ELF-1 (cell line): ENCODE results near the gene P4HTM.

Source experiments
- DNase-seq: peaks from one replicate; pipeline ENCODE4 v3.0.0-alpha.2; 2016; ENCODE audit warnings: low read depth, low spot score

Gene P4HTM

GRCh38 chr3:48989796-48990635 lies at the start of gene P4HTM:
Gene P4HTM, plus strand, starts transcription at chr3:48990241. Its CDS starts 16 bp downstream, at chr3:48990257.
- peak; percentile 87 for DNase-seq

GRCh38 chr3:48945432-48945831 lies 44.6 kb upstream of the P4HTM start:
- DNase-seq = no peak

- DNase-seq = no peak
Measured at GRCh38 chr3:48945891-48946549, 44.0 kb upstream of the P4HTM start.

GRCh38 chr3:48949376-48949717 lies 40.7 kb upstream of the P4HTM start:
- no peak for DNase-seq

GRCh38 chr3:48950051-48950450 lies 40.0 kb upstream of the P4HTM start:
- DNase-seq = no peak

- DNase-seq = no peak
Measured at GRCh38 chr3:48951764-48952163, 38.3 kb upstream of the P4HTM start.

- DNase-seq = peak; percentile 47
Measured at GRCh38 chr3:48952510-48953118, 37.4 kb upstream of the P4HTM start.

- DNase-seq = no peak
Measured at GRCh38 chr3:48957006-48957705, 32.9 kb upstream of the P4HTM start.

GRCh38 chr3:48960841-48961413 lies 29.1 kb upstream of the P4HTM start:
- no peak for DNase-seq

GRCh38 chr3:48962340-48962739 lies 27.7 kb upstream of the P4HTM start:
- no peak for DNase-seq

GRCh38 chr3:48962939-48963338 lies 27.1 kb upstream of the P4HTM start:
- no peak for DNase-seq

GRCh38 chr3:48963591-48963990 lies 26.4 kb upstream of the P4HTM start:
- no peak for DNase-seq

GRCh38 chr3:48966367-48966766 lies 23.7 kb upstream of the P4HTM start:
- no peak for DNase-seq

GRCh38 chr3:48966876-48967361 lies 23.1 kb upstream of the P4HTM start:
- no peak for DNase-seq

- DNase-seq = no peak
Measured at GRCh38 chr3:48970586-48970985, 19.5 kb upstream of the P4HTM start.

GRCh38 chr3:48974076-48974864 lies 15.8 kb upstream of the P4HTM start:
- no peak for DNase-seq

- DNase-seq = no peak
Measured at GRCh38 chr3:48979451-48979850, 10.6 kb upstream of the P4HTM start.

GRCh38 chr3:48980295-48980694 lies 9.7 kb upstream of the P4HTM start:
- no peak for DNase-seq

GRCh38 chr3:48982016-48982415 lies 8.0 kb upstream of the P4HTM start:
- DNase-seq = no peak

GRCh38 chr3:48982686-48983085 lies 7.4 kb upstream of the P4HTM start:
- DNase-seq = no peak

- DNase-seq = no peak
Measured at GRCh38 chr3:48983096-48983495, 6.9 kb upstream of the P4HTM start.
